ENCODE results near the gene KRT3. TPM values are rescaled to one million over a fixed set of nuclear protein-coding genes. Genes with fewer than 3 reads are reported as not detected.

Gene KRT3
- total RNA-seq, 2 experiments from 2014 or later = not detected

DNA sequence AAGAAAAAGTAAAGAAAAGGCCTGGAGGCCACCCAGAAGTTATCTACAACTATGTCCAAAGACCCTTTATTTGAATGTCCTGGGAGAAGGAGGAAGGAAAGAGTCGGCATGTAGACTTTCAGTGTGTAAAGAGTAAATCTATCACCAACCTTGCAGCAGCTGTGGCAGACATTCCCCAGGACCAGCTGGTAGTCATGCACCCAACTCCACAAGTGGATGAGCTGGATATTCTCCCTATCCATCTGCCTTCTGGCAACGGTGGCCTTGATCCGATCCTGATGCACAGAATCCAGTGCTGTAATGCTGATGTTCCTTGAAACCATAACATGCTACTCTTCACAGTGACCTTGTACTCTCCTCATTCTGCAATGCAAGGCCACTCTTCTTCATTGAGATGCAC lies 46.1 kb downstream of the KRT3 start:
- POLR2A ChIA-PET = no interaction called here
- DNase-seq = no peak
- Mint-ChIP-seq H3K4me1 (peaks cover 10% of the 10 kb centered on the region), H3K27ac (no peak overlapping the region), H3K27me3 (no peaks in the 10 kb centered on the region), H3K9me3 (ENCODE audit: low read depth) (no peaks in the 10 kb centered on the region), H3K36me3 (ENCODE audit: low read depth) (no peaks in the 10 kb centered on the region), H3K4me3 (no peak overlapping the region)
- intact Hi-C loops (cut with DNase I, micrococcal nuclease) = no loop called here
- no peak for ATAC-seq
- CTCF ChIA-PET = no interaction called here

GRCh38 chr12:52748578-52748977 lies 47.3 kb downstream of the KRT3 start:
- no peak overlapping the region for H3K4me3 Mint-ChIP-seq
- ChIA-PET CTCF (no interaction called here), POLR2A (no interaction called here)
- no peak for DNase-seq
- no peak for ATAC-seq
- no peaks in the 10 kb centered on the region for H3K9me3 Mint-ChIP-seq (ENCODE audit: low read depth)
- H3K27ac Mint-ChIP-seq = no peak overlapping the region
- intact Hi-C loops (cut with DNase I, micrococcal nuclease) = no loop called here
- no peaks in the 10 kb centered on the region for H3K36me3 Mint-ChIP-seq (ENCODE audit: low read depth)
- no peaks in the 10 kb centered on the region for H3K27me3 Mint-ChIP-seq
- H3K4me1 Mint-ChIP-seq = peaks cover 10% of the 10 kb centered on the region

- ATAC-seq (no peak), DNase-seq (no peak)
- H3K27me3 Mint-ChIP-seq = no peaks in the 10 kb centered on the region
- no peaks in the 10 kb centered on the region for H3K9me3 Mint-ChIP-seq (ENCODE audit: low read depth)
- no peak overlapping the region for H3K27ac Mint-ChIP-seq
- intact Hi-C loops (cut with DNase I, micrococcal nuclease) = no loop called here
- H3K4me3 Mint-ChIP-seq = no peak overlapping the region
- POLR2A ChIA-PET = no interaction called here
- H3K36me3 Mint-ChIP-seq (ENCODE audit: low read depth) = no peaks in the 10 kb centered on the region
- CTCF ChIA-PET = interaction anchor here (0.7 to 1.3 kb wide), 2 partner anchors 162 to 1020 kb away, joined by 3 to 4 read pairs; no protein-coding TSS in a partner anchor
- H3K4me1 Mint-ChIP-seq = peaks cover 10% of the 10 kb centered on the region
Measured at GRCh38 chr12:52745554-52745953, 50.4 kb downstream of the KRT3 start.

- Mint-ChIP-seq H3K27me3 (no peaks in the 10 kb centered on the region), H3K4me3 (no peak overlapping the region), H3K27ac (no peak overlapping the region), H3K9me3 (ENCODE audit: low read depth) (no peaks in the 10 kb centered on the region), H3K36me3 (ENCODE audit: low read depth) (no peaks in the 10 kb centered on the region), H3K4me1 (peaks cover 10% of the 10 kb centered on the region)
- POLR2A ChIA-PET = no interaction called here
- intact Hi-C loops (cut with DNase I, micrococcal nuclease) = no loop called here
- ATAC-seq = no peak
- CTCF ChIA-PET = no interaction called here
- no peak for DNase-seq
Measured at GRCh38 chr12:52744493-52745156, 51.3 kb downstream of the KRT3 start.

GRCh38 chr12:52742822-52743457 lies 53.0 kb downstream of the KRT3 start:
- CTCF ChIA-PET = no interaction called here
- Mint-ChIP-seq H3K36me3 (ENCODE audit: low read depth) (no peaks in the 10 kb centered on the region), H3K4me1 (no peaks in the 10 kb centered on the region)

GRCh38 chr12:52742196-52742580 lies 53.7 kb downstream of the KRT3 start:
- Mint-ChIP-seq H3K4me1 (no peaks in the 10 kb centered on the region), H3K9me3 (ENCODE audit: low read depth) (no peaks in the 10 kb centered on the region), H3K36me3 (ENCODE audit: low read depth) (no peaks in the 10 kb centered on the region), H3K27ac (no peak overlapping the region), H3K4me3 (no peak overlapping the region), H3K27me3 (no peaks in the 10 kb centered on the region)
- DNase-seq (no peak), ATAC-seq (no peak)
- intact Hi-C loops (cut with DNase I, micrococcal nuclease) = no loop called here
- POLR2A ChIA-PET = no interaction called here
- CTCF ChIA-PET = no interaction called here

More at GRCh38 chr12:52742822-52743457, 53.0 kb downstream of the KRT3 start:
- H3K4me3 Mint-ChIP-seq = no peak overlapping the region
- intact Hi-C loops (cut with DNase I, micrococcal nuclease) = no loop called here
- POLR2A ChIA-PET = no interaction called here
- no peaks in the 10 kb centered on the region for H3K27me3 Mint-ChIP-seq
- no peak overlapping the region for H3K27ac Mint-ChIP-seq
- no peak for DNase-seq
- no peaks in the 10 kb centered on the region for H3K9me3 Mint-ChIP-seq (ENCODE audit: low read depth)
- ATAC-seq = no peak

GRCh38 chr12:52741375-52742195 lies 54.3 kb downstream of the KRT3 start:
- Mint-ChIP-seq H3K4me1 (no peaks in the 10 kb centered on the region), H3K9me3 (ENCODE audit: low read depth) (no peaks in the 10 kb centered on the region), H3K4me3 (no peak overlapping the region), H3K27me3 (no peaks in the 10 kb centered on the region), H3K36me3 (ENCODE audit: low read depth) (no peaks in the 10 kb centered on the region), H3K27ac (no peak overlapping the region)
- ATAC-seq (peak; percentile 51), DNase-seq (peak; percentile 80)
- intact Hi-C loops (cut with DNase I, micrococcal nuclease) = no loop called here
- CTCF ChIA-PET = no interaction called here
- POLR2A ChIA-PET = no interaction called here

- H3K4me1 Mint-ChIP-seq = no peaks in the 10 kb centered on the region
- no peaks in the 10 kb centered on the region for H3K27me3 Mint-ChIP-seq
Measured at GRCh38 chr12:52740584-52740983, 55.3 kb downstream of the KRT3 start.

DNA sequence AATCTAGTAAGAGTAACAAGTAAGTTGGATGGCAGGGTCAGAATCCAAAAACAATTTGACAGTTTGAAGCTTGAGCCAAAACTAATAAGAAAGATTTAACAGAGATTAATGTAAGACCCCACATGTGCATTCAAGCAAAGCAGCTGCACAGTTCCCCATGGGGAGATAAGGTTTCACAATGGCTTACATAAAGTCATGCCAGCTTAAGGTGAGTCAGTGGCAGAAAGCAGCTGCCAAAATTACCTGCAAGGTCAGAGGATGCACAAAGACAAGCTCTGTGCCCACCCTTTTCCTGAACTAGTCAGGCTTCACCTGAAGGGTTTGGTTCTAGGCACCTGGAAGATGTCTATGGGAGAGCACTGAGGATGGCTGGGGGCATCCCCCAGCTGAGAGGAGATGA lies 56.0 kb downstream of the KRT3 start:
- H3K27ac Mint-ChIP-seq = no peak overlapping the region
- DNase-seq (no peak), ATAC-seq (no peak)
- intact Hi-C loops (cut with DNase I, micrococcal nuclease) = no loop called here
- H3K9me3 Mint-ChIP-seq (ENCODE audit: low read depth) = no peaks in the 10 kb centered on the region
- H3K36me3 Mint-ChIP-seq (ENCODE audit: low read depth) = no peaks in the 10 kb centered on the region
- no peak overlapping the region for H3K4me3 Mint-ChIP-seq
- POLR2A ChIA-PET = no interaction called here
- no peaks in the 10 kb centered on the region for H3K4me1 Mint-ChIP-seq
- no peaks in the 10 kb centered on the region for H3K27me3 Mint-ChIP-seq
- CTCF ChIA-PET = interaction anchor here (0.7 kb wide), 1 partner anchor 106 kb away, joined by 4 read pairs; no protein-coding TSS in a partner anchor

More at GRCh38 chr12:52740584-52740983, 55.3 kb downstream of the KRT3 start:
- ChIA-PET POLR2A (no interaction called here), CTCF (interaction anchor here (0.7 kb wide), 1 partner anchor 107 kb away, joined by 4 read pairs; no protein-coding TSS in a partner anchor)
- no peak for ATAC-seq
- H3K4me3 Mint-ChIP-seq = no peak overlapping the region
- no peaks in the 10 kb centered on the region for H3K36me3 Mint-ChIP-seq (ENCODE audit: low read depth)
- H3K27ac Mint-ChIP-seq = no peak overlapping the region
- no peaks in the 10 kb centered on the region for H3K9me3 Mint-ChIP-seq (ENCODE audit: low read depth)
- intact Hi-C loops (cut with DNase I, micrococcal nuclease) = no loop called here
- no peak for DNase-seq

Other genes starting within 250 kb of the KRT3 start
- not detected for gene KRT71, start 243.0 kb downstream of the KRT3 start, total RNA-seq
- gene KRT74, start 222.3 kb downstream of the KRT3 start, total RNA-seq = not detected
- 1 to 10 TPM; 3.2 TPM for gene KRT72, start 194.7 kb downstream of the KRT3 start, total RNA-seq
- gene KRT73, start 177.6 kb downstream of the KRT3 start, total RNA-seq = 1 to 10 TPM; 1.7 to 1.9 TPM
- not detected for gene KRT2, start 143.9 kb downstream of the KRT3 start, total RNA-seq
- gene KRT1, start 115.7 kb downstream of the KRT3 start, total RNA-seq = not detected
- not detected for gene KRT77, start 92.6 kb downstream of the KRT3 start, total RNA-seq
- not detected for gene KRT76, start 18.8 kb downstream of the KRT3 start, total RNA-seq
- gene KRT4, start 18.0 kb upstream of the KRT3 start, total RNA-seq = not detected
- under 1 TPM; 0.09 to 0.16 TPM for gene KRT79, start 38.2 kb upstream of the KRT3 start, total RNA-seq
- gene KRT78, start 52.9 kb upstream of the KRT3 start, total RNA-seq = not detected
- 1 to 10 TPM in 1 of 2 experiments, under 1 TPM in 1; 0.56 to 1.1 TPM for gene KRT8, start 109.0 kb upstream of the KRT3 start, total RNA-seq
- 1 to 10 TPM; 5.3 to 5.4 TPM for gene KRT18, start 153.0 kb upstream of the KRT3 start, total RNA-seq
- gene EIF4B, start 210.3 kb upstream of the KRT3 start, total RNA-seq = 100 to 1,000 TPM; 698 to 781 TPM